ENCODE measurements around the gene ZNF488.

The ZNF488 gene, protein sequence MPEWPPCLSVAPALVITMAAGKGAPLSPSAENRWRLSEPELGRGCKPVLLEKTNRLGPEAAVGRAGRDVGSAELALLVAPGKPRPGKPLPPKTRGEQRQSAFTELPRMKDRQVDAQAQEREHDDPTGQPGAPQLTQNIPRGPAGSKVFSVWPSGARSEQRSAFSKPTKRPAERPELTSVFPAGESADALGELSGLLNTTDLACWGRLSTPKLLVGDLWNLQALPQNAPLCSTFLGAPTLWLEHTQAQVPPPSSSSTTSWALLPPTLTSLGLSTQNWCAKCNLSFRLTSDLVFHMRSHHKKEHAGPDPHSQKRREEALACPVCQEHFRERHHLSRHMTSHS

DNA sequence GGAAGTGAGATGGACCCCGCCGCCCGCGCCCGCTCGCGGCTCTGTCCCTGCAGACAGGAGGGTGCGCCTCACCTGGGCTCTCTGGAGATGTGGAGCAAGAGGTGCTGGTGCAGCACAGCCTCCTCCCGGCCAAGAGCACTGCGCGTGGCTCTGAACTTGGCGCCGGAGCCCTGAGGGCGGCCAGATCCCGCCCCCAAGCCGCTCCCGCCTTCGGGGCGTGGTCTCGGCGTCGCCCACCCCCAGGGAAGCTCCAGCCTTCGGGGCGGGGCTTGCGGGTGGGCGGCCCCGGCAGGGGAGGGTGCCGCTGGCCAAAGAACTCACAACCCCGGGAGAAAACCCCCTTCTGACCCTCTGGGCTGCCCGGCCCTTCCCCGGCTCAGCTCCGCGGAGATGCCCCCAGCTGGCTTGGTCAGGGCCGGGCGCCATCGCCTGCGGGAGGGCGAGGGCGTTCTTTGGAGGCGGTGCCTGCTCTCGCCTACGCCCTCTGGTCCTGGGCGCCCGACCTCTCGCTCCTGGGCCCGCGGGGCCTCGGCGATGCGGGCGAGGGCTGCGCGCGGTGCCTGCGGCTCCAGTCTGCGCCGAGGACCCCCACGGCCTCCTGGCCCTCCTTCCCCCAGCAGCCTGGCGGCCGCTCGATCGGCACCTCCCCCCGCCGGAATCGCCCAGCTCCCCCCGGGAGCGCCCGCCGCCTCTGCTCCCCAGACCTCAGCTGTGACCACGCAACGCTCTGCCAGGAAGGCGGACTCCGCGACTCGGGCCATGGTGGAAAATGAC is at the start of gene ZNF488:
TSS of gene ZNF488 (minus strand) at position 146 of the 774 bp plus-strand sequence. CDS start 15,464 bp downstream, outside the sequence.
- DNase-seq = peak in 55 of 56 donors; percentile 35 to 95 (median 84)

GRCh38 chr10:47425813-47426419 is 41.8 kb upstream of the ZNF488 start:
- DNase-seq = no peak

DNA sequence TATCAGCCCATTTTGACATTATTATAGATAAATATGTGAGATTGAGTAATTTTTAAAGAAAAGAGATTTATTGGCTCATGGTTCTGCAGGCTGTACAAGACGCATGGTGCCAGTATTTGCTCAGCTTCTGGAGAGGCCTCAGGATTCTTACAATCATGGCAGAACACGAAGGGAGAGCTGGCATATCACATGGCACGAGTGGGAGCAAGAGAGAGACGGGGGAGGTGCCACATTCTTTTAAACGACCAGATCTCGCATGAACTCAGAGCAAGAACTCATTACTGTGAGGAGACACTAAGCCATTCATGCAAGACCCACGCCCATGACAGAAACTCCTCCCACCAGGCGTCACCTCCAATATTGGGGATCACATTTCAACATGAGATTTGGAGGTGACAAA is 40.1 kb upstream of the ZNF488 start:
- no peak for DNase-seq

- no peak for DNase-seq
Observed at GRCh38 chr10:47423476-47423875, 39.4 kb upstream of the ZNF488 start.

DNA sequence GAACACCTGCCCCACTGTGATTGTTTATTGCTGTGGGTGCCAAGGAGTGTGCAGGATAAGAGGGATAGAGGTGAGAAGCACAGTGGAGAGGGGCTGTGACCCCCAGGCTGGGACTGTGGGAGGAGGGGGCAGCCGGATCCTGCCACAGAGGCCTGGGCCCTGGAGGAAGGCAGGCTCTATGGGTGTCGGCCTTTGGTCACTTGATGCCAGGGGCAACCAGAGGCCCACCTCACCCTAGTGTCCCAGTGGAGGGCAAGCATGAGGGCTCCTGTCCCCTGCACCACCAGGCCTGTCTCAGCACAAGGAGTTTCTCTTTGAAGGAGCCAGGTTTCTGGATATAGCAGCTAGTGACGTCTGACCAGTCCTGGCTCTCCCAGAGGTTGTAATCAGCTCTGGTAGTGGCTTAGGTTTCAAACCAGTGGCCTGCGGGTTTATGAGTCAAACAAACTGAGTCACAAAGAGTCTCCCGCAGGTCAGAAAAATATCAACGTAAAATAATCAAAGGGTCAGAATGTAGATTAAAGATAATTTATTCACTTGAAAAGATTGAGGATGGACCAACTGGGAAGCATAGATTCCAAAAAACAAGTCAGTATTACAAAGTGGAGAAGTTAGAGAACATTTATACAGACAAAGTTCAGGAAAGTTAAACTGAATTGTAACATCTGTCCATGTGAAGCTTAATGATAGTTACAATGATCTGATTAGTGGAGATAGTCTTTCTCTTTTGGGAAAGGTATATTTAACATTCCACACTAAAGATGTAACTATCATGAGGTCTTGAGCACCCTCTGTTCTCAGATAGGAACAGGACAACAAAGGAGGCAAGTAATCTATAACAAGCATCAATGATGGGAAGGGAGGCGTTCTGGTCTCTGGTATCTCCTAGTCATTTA is 37.2 kb upstream of the ZNF488 start:
- DNase-seq = no peak

DNA sequence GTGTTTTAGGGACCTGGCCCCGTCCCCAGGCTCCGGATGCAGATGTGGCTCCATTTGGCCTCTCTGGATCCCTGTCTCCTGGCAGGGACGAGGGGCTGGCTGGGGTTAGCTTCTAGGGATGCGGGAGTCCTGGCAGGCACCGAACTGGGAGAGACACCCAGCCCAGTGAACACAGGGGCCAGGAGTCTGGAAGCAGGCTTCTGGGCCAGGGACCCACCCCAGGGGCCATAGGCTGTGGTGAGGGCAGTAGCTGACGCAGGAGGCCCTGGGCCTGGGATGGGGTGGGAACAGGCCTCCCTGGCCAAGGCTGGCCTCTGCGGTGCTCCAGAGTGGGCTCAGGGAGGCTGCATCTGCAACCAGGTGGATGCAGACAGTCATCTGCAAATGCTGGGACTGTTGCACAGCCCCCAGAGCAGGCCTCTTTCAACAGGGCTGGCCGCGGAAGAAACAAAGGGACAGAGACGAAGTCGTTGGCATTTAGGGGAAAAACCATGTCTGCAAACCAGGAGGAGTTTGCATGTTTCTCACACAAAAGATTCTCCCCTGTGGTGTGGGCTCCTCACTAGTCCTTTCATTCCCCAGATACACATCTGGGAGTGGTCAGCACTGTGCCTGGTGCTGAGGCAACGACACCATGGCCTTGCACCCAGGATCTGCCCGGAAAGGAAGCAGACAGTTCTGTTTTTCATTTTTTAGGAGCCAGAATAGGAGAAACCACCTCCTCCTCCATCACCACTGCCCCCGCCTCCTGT is 36.4 kb upstream of the ZNF488 start:
- no peak for DNase-seq

DNA sequence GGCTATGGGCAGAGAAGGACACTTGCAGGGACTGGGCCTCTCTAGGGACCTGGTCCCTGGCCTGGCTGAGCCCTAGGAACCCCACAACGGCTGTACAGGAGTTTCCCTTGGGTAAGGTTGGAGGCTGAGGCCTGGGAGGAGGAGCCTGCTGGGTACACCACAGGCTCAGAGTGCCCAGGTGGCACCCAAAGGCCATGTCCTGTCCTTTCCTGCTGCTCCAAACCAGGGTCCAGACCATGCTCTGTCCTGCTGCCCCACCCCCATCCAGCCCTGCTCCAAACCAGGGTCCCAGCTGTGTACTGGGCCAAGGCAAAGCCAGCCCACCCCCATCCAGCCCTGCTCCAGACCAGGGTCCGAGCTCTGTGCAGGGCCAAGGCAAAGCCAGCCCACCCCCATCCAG is 35.3 kb upstream of the ZNF488 start:
- no peak for DNase-seq

- no peak for DNase-seq
Observed at GRCh38 chr10:47418966-47419365, 34.9 kb upstream of the ZNF488 start.

GRCh38 chr10:47418321-47418720 is 34.2 kb upstream of the ZNF488 start:
- DNase-seq = no peak

DNA sequence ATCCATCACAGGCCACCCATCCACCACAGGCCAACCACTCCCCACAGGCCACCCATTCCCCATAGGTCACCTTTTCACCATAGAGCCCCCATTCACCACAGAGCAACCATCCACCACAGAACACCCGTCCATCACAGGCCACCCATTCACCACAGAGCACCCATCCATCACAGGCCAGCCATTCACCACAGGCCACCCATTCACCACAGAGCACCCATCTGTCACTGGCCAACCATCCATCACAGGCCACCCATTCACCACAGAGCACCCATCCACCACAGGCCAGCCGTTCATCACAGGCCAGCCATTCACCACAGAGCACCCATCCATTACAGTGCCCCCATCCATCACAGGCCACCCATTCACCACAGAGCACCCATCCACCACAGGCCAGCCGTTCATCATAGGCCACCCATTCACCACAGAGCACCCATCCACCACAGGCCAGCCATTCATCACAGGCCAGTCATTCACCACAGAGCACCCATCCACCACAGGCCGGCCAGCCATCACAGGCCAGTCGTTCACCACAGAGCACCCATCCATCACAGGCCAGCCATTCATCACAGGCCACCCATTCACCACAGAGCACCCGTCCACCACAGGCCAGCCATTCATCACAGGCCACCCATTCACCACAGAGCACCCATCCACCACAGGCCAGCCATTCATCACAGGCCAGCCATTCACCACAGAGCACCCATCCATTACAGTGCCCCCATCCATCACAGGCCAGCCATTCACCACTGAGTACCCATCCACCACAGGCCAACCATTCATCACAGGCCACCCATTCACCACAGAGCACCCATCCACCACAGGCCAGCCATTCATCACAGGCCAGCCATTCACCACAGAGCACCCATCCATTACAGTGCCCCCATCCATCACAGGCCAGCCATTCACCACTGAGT is 32.5 kb upstream of the ZNF488 start:
- DNase-seq = peak in 10 of 56 donors; percentile 33 to 75 (median 54)

DNA sequence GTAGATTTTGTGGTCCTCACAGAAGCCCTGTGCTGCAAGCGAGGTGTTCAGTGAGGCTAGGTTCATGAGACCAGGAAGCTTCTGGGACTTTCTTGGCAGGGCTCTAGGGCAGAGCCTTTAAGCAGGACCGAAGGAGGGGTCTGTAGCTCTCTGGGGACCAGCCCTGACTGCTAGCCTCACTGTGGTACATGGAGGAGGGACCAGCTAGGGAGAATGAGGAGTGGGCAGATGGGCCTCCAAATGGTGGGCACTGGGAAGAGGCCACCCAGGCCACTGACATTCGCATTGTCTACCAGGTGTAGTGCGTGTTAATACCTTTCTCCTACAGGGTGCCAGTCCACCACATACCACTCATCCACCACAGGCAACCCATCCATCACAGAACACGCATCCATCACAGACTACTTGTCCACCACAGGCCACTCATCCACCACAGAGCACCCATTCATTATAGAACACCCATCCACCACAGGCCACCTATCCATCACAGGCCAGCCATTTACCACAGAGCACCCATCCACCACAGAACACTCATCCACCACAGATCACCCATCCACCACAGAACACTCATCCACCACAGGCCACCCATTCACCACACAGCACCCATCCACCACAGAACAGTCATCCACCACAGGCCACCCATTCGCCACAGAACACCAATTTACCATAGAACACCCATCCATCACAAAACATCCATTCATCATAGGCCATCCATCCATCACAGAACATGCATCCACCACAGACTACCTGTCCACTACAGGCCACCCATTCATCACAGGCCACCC is 31.6 kb upstream of the ZNF488 start:
- no peak for DNase-seq

GRCh38 chr10:47414752-47415519 is 30.8 kb upstream of the ZNF488 start:
- DNase-seq = no peak

DNA sequence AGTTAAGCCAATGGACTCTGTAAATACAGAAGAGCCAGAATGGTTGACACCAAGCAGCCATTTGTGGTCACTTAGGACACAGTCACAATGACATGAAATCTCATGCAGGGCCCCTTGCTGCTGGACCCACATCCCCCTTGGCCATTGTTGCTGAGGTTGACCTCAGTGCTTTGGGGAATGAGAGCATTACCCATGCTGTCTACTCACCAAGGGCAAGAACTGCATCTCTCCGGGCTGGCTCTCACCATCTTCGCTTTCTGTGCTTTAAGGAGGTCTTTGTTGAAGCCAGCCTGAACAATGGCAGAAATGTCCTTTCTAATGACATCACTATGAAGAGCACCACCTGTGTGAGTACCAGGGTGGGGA is 30.1 kb upstream of the ZNF488 start:
- DNase-seq = no peak

DNA sequence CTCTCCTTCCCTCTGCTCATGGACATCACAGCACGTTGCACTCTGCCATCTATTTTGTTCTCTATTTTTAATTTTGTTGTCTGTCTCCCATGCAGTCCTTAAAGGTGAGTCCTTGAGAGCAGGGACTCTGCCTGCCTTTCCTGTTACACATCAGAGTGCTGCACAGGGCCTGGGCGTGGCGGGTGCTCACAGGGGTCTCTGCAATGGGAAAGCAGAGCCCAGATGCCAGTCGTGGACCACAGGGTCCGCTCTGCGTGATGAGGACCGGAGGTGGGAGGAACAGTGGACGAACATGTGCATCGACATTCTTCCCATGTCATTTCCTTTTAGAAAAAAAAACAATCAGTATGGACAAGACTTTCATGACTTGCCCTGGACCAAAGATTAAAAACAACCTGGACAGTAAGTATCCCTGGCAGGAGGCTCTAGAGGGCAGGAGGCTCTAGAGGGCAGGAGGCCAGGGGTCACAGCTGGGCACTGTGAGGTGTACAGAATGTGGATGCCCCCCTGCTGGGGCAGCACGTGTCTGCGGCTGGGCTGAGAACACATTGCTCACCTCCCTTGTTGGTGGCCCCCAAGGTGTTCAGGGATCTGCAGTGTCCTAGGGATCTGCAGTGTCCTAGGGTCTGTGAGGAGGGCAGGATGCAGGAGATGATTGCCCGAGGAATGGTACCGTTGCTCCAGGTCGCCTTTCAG is 29.6 kb upstream of the ZNF488 start:
- DNase-seq = no peak

GRCh38 chr10:47412869-47413268 is 28.8 kb upstream of the ZNF488 start:
- no peak for DNase-seq

DNA sequence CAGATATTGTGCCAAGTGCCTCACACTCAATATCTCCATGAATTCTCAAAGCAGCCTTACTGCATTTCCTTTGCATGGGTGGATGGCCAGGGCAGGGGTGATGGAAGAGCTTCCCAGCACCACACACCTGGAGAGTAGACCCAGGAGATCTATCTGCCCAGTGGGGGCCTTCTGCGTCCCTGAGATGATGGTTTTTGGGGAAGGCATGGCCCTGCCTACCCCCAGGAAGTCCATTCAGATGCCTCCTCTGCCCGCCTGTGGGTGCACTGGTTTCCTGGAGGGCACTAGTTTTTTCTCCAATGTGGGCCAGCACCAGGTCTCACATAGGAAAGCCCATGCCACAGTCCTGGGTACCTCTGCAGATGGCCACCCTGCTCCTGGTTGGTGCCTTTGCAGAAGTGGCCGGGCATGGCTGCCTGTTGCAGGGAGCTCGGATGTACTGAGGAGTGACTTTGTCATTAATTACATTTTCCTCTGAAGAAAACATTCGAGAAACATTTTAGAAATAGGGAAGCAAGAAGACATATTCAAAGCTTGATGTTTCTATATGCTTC is 28.2 kb upstream of the ZNF488 start:
- no peak for DNase-seq

DNA sequence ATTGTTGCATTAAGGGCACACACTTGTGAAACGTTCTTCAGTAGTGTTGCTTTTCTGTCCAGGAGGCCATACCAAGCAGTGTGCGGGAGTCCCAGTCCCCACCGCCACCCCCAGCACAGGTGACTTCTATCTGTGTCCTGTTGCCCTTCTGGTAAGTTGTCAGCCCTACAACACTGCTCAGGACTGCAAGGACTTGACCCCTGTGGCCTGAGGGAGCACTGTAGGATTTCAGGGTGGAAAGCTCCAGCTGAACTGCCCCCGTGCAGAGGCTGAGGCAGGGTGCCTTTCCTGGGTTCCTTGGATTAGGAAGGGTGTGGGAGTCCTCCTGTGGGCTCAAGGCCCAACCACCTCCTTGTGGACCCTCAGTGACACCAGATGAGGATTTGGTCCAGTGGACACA is 26.8 kb upstream of the ZNF488 start:
- DNase-seq = no peak

All from nucleus accumbens (tissue), 56 donors.